Panc1 (cell line): Measurements from ENCODE around the gene HRH4. TPM values are rescaled to one million over a fixed set of nuclear protein-coding genes. Genes with fewer than 3 reads are reported as not detected.

Experiments
- ATAC-seq: fragments of 200-7000 bp; cut with Tn5 transposase; 2 replicates; pipeline ENCODE4 v1.9.1; 2020; ENCODE audit warnings: mild to moderate bottlenecking, moderate library complexity
- BruUV-seq: library from RNA; stranded (reverse); fragments of 400-500 nt; replicated peaks from 2 replicates; lab custom pipeline; 2021; lab: Mats Ljungman, UMichigan
- CTCF ChIA-PET: fragments of 300-600 bp; sonication (Branson Sonifier 250); formaldehyde crosslinking; loops from one replicate; lab custom pipeline; 2022; ENCODE audit warnings: antibody characterized with exemption; lab: Charles Lee
- POLR2A ChIA-PET: fragments of 300-600 bp; sonication (Branson Sonifier 250); formaldehyde crosslinking; loops from one replicate; lab custom pipeline; 2022; ENCODE audit warnings: antibody characterized with exemption; lab: Charles Lee
- DNase-seq: peaks from one replicate; pipeline ENCODE4 v3.0.0-alpha.2; 2010; ENCODE audit warnings: low read depth, low spot score
- H3K27ac ChIP-seq: 2 replicates; pipeline ENCODE4 v1.5.1; 2011; ENCODE audit warnings: mild to moderate bottlenecking, low read length, inconsistent platforms
- H3K27me3 ChIP-seq: fragments of 200-500 bp; sonication (Bioruptor generic); 2 replicates; pipeline ENCODE4 v1.6.0; 2014; ENCODE audit warnings: low read length, inconsistent platforms; ENCODE audit not compliant: control insufficient read depth, insufficient read depth
- H3K36me3 ChIP-seq: fragments of 200-500 bp; sonication (Bioruptor generic); 2 replicates; pipeline ENCODE4 v1.5.1; 2014; ENCODE audit warnings: inconsistent platforms, mild to moderate bottlenecking, low read length, moderate library complexity; ENCODE audit not compliant: control insufficient read depth, insufficient read depth
- H3K4me1 ChIP-seq: 2 replicates; pipeline ENCODE4 v1.5.1; 2011; ENCODE audit warnings: inconsistent platforms, mild to moderate bottlenecking, low read length, moderate library complexity; ENCODE audit not compliant: control insufficient read depth, insufficient read depth
- H3K4me3 ChIP-seq, 2 experiments: 2 replicates each; pipeline ENCODE4 v1.5.1; 2011 to 2012; ENCODE audit warnings: low read depth in 2 of 2, low read length in 2 of 2, mild to moderate bottlenecking in 2 of 2, inconsistent platforms in 1 of 2, moderate library complexity in 1 of 2
- H3K9me3 ChIP-seq: fragments of 200-500 bp; sonication (Bioruptor generic); 2 replicates; pipeline ENCODE4 v1.5.1; 2014; ENCODE audit warnings: low read depth, mild to moderate bottlenecking, inconsistent platforms, low read length, moderate library complexity; ENCODE audit not compliant: control insufficient read depth, insufficient read depth
- CTCF ChIP-seq: fragments of 450-650 bp; IDR thresholded peaks from 2 replicates; pipeline ENCODE4 v1.5.1; 2017; ENCODE audit warnings: mild to moderate bottlenecking
- POLR2AphosphoS5 ChIP-seq: IDR thresholded peaks from 2 replicates; pipeline ENCODE4 v1.6.1; 2012; ENCODE audit warnings: mild to moderate bottlenecking, low read depth, low read length, moderate library complexity
- REST ChIP-seq, 2 experiments: IDR thresholded peaks; 2 replicates each; pipeline ENCODE4 v1.6.1; 2011 to 2012; ENCODE audit warnings: low read depth in 2 of 2, control low read depth in 1 of 2, low read length in 1 of 2, mild to moderate bottlenecking in 1 of 2, moderate library complexity in 1 of 2; ENCODE audit not compliant: insufficient read depth in 1 of 2
- SIN3A ChIP-seq: IDR thresholded peaks from 2 replicates; pipeline ENCODE4 v1.6.1; 2012; ENCODE audit warnings: low read depth, mild to moderate bottlenecking, low read length, moderate library complexity, borderline replicate concordance; ENCODE audit not compliant: insufficient read depth
- TCF7L2 ChIP-seq: IDR thresholded peaks from 2 replicates; pipeline ENCODE4 v1.6.1; 2011; ENCODE audit warnings: mild to moderate bottlenecking, low read depth, low read length, inconsistent platforms
- in situ Hi-C: cut with HindIII; loops from 2 replicates; pipeline ENCODE4 v1.10.0; 2016; ENCODE audit warnings: low sequenced_read_pairs, low pct_unique_long_range_greater_than_20kb
- intact Hi-C: fragments of 100-400 bp; cut with micrococcal nuclease; formaldehyde crosslinking; loops from one replicate; pipeline ENCODE4 v1.10.0; 2022; ENCODE audit not compliant: unreplicated experiment
- total RNA-seq: library from RNA; stranded (reverse); gene quantifications from one replicate; pipeline ENCODE4 v1.2.1, GENCODE V29; 2021; ENCODE audit not compliant: unreplicated experiment

HRH4 gene
- total RNA-seq, 1 experiment from 2014 or later: not detected

GRCh38 chr18:24456549-24456948, 3.9 kb upstream of the HRH4 start:
- in situ Hi-C loops: no loop called here
- DNase-seq: no peak
- CTCF ChIA-PET: no interaction called here
- no peak for TF ChIP-seq POLR2AphosphoS5
- no peak for TF ChIP-seq REST (IDR thresholded peaks at IDR 0.05; ENCODE audit: insufficient read depth in 1 of 2, low read depth in 2 of 2, low read length in 1 of 2)
- no peak for TF ChIP-seq SIN3A
- Histone ChIP-seq H3K4me3 (no peak overlapping the region), H3K9me3 (no peaks in the 10 kb centered on the region), H3K4me1 (no peaks in the 10 kb centered on the region), H3K27ac (no peak overlapping the region), H3K27me3 (no peaks in the 10 kb centered on the region), H3K36me3 (no peaks in the 10 kb centered on the region; the same call in 1 of the 2 replicates)
- no peak for ATAC-seq
- no TSS peak for BruUV-seq
- POLR2A ChIA-PET: no interaction called here
- intact Hi-C loops: no loop called here

- DNase-seq (no peak), ATAC-seq (no peak)
- no peaks in the 10 kb centered on the region for H3K27me3 ChIP-seq
- no peaks in the 10 kb centered on the region for H3K36me3 ChIP-seq
- H3K4me3 ChIP-seq: no peak overlapping the region
- ChIA-PET CTCF (no interaction called here), POLR2A (no interaction called here)
- H3K27ac ChIP-seq: no peak overlapping the region
- H3K4me1 ChIP-seq: no peaks in the 10 kb centered on the region
- TF ChIP-seq SIN3A (no peak), CTCF (no peak), TCF7L2 (no peak), REST (IDR thresholded peaks at IDR 0.05; ENCODE audit: insufficient read depth in 1 of 2, low read depth in 2 of 2, low read length in 1 of 2) (no peak), POLR2AphosphoS5 (no peak)
- no TSS peak for BruUV-seq
- no peaks in the 10 kb centered on the region for H3K9me3 ChIP-seq
- in situ Hi-C loops (no loop called here), intact Hi-C loops (loop anchor here (10.0 kb wide), 1 partner anchor 95 kb away; no protein-coding TSS in a partner anchor)
Measured at GRCh38 chr18:24459772-24460171, 665 bp upstream of the HRH4 start.
